Central memory CD8-positive, alpha-beta T cell (primary cell): ENCODE results near the gene MFSD6.
"Not testable (repeated sequence)": the region's sequence is repeated elsewhere in the genome, so short reads cannot be mapped to it uniquely, and the experiment has no call there.

Experiments
- ATAC-seq: fragments of 150-1000 bp; cut with Tn5 transposase; replicated peaks from 2 replicates; pipeline ENCODE4 v1.10.0; 2022; ENCODE audit warnings: mild to moderate bottlenecking, moderate FRiP score, moderate number of reproducible peaks; ENCODE audit not compliant: poor library complexity, severe bottlenecking; ENCODE audit errors: extremely low read depth
- DNase-seq, 2 donors: peaks; one replicate each; pipeline ENCODE4 v3.0.0; 2021; ENCODE audit warnings: low spot score in 2 of 2
- H3K27ac Mint-ChIP-seq: one replicate; pipeline ENCODE4 v1.8.0; 2022; ENCODE audit warnings: low read depth, mild to moderate bottlenecking, moderate library complexity, mixed read lengths
- H3K27me3 Mint-ChIP-seq: one replicate; pipeline ENCODE4 v1.8.0; 2022; ENCODE audit warnings: mixed read lengths
- H3K36me3 Mint-ChIP-seq: one replicate; pipeline ENCODE4 v1.8.0; 2022; ENCODE audit warnings: mild to moderate bottlenecking, moderate library complexity, mixed read lengths; ENCODE audit not compliant: insufficient read depth
- H3K4me1 Mint-ChIP-seq: one replicate; pipeline ENCODE4 v1.8.0; 2022; ENCODE audit warnings: mixed read lengths
- H3K4me3 Mint-ChIP-seq: one replicate; pipeline ENCODE4 v1.8.0; 2022; ENCODE audit warnings: mild to moderate bottlenecking, moderate library complexity, mixed read lengths
- H3K9me3 Mint-ChIP-seq: one replicate; pipeline ENCODE4 v1.8.0; 2022; ENCODE audit warnings: mixed read lengths

MFSD6 gene

GRCh38 chr2:190505696-190506095, 97.5 kb downstream of the MFSD6 start:
- Mint-ChIP-seq H3K4me1 (peaks cover 21% of the 10 kb centered on the region), H3K27ac (no peak overlapping the region), H3K36me3 (peaks cover 33% of the 10 kb centered on the region), H3K9me3 (no peaks in the 10 kb centered on the region), H3K27me3 (no peaks in the 10 kb centered on the region), H3K4me3 (no peak overlapping the region)
- DNase-seq, result no peak
- ATAC-seq, result no peak

GRCh38 chr2:190506666-190507065, 98.5 kb downstream of the MFSD6 start:
- DNase-seq (no peak), ATAC-seq (no peak)
- Mint-ChIP-seq H3K36me3 (peaks cover 32% of the 10 kb centered on the region), H3K4me3 (no peak overlapping the region), H3K27me3 (no peaks in the 10 kb centered on the region), H3K27ac (peak overlapping the region; percentile 67), H3K9me3 (no peaks in the 10 kb centered on the region), H3K4me1 (peaks cover 15% of the 10 kb centered on the region)

DNA sequence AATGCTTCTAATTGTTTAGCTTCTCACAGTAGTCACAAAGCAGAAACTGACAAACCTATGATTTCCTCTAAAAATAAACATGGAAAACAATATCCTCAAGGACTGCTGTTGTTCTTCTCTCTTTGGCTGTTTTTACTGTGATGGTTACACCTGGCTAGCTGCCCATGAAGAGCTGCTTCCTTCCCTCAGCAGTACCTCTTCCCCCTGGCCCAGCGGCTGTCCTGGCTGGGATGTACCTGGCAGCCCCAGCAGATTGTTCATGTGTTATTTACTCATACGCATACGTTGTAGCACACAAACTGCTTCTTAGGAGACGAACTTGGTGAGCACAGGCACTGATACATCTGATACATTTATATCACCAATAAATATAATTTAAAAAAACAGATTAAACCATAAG, 99.0 kb downstream of the MFSD6 start:
- DNase-seq, result no peak
- H3K4me3 Mint-ChIP-seq, result no peak overlapping the region
- H3K27me3 Mint-ChIP-seq, result no peaks in the 10 kb centered on the region
- peaks cover 31% of the 10 kb centered on the region for H3K36me3 Mint-ChIP-seq
- H3K27ac Mint-ChIP-seq, result peak overlapping the region; percentile 67
- ATAC-seq, result no peak
- peaks cover 15% of the 10 kb centered on the region for H3K4me1 Mint-ChIP-seq
- no peaks in the 10 kb centered on the region for H3K9me3 Mint-ChIP-seq

GRCh38 chr2:190509895-190510294, 101.7 kb downstream of the MFSD6 start:
- not testable (repeated sequence) for H3K27me3 Mint-ChIP-seq, H3K9me3 Mint-ChIP-seq, DNase-seq, H3K4me3 Mint-ChIP-seq, ATAC-seq, H3K4me1 Mint-ChIP-seq
- H3K36me3 Mint-ChIP-seq, result peaks cover 24% of the 10 kb centered on the region
- peak overlapping the region; percentile 32 for H3K27ac Mint-ChIP-seq

DNA sequence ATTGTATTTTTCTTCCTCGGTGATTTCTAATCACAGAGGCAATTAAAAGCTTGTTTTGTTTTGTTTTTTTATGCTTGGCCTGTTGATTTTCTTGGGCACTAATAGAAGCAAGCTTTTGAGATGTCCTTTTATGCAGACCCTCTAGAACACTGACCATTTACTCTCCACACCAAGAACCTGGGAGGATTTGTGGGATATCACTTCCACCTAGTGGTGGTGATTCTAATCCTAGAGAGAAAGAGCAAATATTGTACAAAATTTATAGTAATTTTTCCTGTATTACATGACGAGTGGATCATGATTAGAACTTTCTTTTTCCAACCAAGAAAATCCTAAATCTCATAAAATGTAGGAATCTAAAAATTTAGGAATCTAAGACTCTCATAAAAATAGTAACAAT, 102.9 kb downstream of the MFSD6 start:
- Mint-ChIP-seq H3K36me3 (peaks cover 26% of the 10 kb centered on the region), H3K27me3 (no peaks in the 10 kb centered on the region), H3K4me1 (peaks cover 19% of the 10 kb centered on the region), H3K9me3 (no peaks in the 10 kb centered on the region), H3K27ac (peak overlapping the region; percentile 32), H3K4me3 (no peak overlapping the region)
- DNase-seq (no peak), ATAC-seq (no peak)

DNA sequence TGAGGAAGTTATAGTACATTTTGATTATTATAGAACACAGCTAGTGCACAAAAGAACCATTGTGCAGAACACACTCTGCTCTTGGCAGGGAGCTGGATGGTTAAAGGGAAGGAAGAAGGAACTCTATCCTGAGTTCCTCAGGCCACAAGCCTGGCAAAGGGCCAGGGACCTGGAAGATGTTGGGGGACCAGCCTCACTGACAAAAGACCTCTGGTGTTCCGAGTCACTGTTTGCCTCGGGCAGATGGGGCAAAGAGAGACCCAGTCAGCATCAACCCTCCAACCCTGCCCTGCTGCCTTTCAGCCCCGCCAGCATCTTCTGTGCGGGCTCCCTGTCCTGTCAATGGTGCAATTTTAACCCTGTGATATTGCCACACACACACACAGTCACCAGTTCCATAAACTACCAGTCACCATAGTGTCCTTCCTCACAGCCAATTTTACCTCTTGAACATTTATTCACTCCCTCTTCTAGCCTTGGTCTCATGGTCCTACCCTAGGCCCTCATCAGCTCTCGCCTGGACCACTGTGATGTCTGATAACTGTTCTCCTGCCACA, 104.5 kb downstream of the MFSD6 start:
- Mint-ChIP-seq H3K4me1 (peaks cover 16% of the 10 kb centered on the region), H3K27me3 (no peaks in the 10 kb centered on the region), H3K4me3 (no peak overlapping the region), H3K27ac (peak overlapping the region; percentile 18), H3K36me3 (peaks cover 20% of the 10 kb centered on the region), H3K9me3 (no peaks in the 10 kb centered on the region)
- DNase-seq, result no peak
- no peak for ATAC-seq

DNA sequence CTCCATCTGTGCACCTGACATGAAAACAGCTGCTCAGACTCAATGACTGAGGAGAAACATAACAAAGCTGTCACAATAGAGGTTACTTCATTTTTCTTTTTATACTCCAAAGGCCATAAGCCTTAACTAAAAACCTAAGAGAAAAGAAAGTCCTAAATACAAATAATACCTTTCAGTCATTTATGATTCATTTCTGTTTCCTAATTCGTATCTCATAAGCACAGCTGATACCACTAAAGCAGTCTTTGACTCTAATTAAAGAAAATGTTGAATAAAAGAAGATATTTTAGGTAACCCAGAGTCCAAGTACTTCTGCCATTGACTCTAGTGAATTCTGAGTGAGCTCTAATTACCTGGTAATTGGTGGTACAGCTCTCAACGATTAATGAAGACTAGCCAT, 105.7 kb downstream of the MFSD6 start:
- no peaks in the 10 kb centered on the region for H3K9me3 Mint-ChIP-seq
- no peak for DNase-seq
- ATAC-seq, result no peak
- H3K4me3 Mint-ChIP-seq, result no peak overlapping the region
- H3K4me1 Mint-ChIP-seq, result peaks cover 16% of the 10 kb centered on the region
- H3K36me3 Mint-ChIP-seq, result peaks cover 20% of the 10 kb centered on the region
- H3K27ac Mint-ChIP-seq, result peak overlapping the region; percentile 18
- no peaks in the 10 kb centered on the region for H3K27me3 Mint-ChIP-seq

GRCh38 chr2:190514676-190515075, 106.5 kb downstream of the MFSD6 start:
- H3K4me1 Mint-ChIP-seq, result peaks cover 16% of the 10 kb centered on the region
- no peak overlapping the region for H3K4me3 Mint-ChIP-seq
- ATAC-seq (no peak), DNase-seq (no peak)
- H3K27ac Mint-ChIP-seq, result peak overlapping the region; percentile 46
- no peaks in the 10 kb centered on the region for H3K27me3 Mint-ChIP-seq
- H3K9me3 Mint-ChIP-seq, result no peaks in the 10 kb centered on the region
- H3K36me3 Mint-ChIP-seq, result peaks cover 18% of the 10 kb centered on the region

DNA sequence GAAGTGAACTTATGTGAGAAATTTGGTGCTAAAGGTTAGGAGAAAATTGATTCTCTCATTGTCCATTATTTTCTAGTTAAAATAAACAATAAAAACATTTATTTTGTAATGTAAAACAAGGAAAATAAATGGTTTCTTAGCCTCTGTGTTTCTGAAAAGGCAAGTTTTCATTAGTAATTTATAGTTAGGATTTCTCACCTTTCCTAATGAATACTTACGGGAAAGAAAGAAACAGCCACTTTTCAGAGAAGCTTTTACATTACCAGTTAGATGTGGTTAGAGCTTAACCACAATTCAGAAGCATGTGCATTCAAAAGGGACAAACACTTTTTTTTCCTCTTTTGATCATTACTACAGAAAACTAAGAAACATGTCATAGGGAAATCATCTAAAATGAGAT, 107.5 kb downstream of the MFSD6 start:
- peaks cover 12% of the 10 kb centered on the region for H3K36me3 Mint-ChIP-seq
- peak; percentile 65 for ATAC-seq
- no peak overlapping the region for H3K4me3 Mint-ChIP-seq
- H3K4me1 Mint-ChIP-seq, result peaks cover 23% of the 10 kb centered on the region
- no peaks in the 10 kb centered on the region for H3K9me3 Mint-ChIP-seq
- DNase-seq, result no peak
- H3K27ac Mint-ChIP-seq, result no peak overlapping the region
- H3K27me3 Mint-ChIP-seq, result no peaks in the 10 kb centered on the region

- no peak overlapping the region for H3K4me3 Mint-ChIP-seq
- H3K4me1 Mint-ChIP-seq, result peaks cover 37% of the 10 kb centered on the region
- peaks cover 11% of the 10 kb centered on the region for H3K36me3 Mint-ChIP-seq
- no peaks in the 10 kb centered on the region for H3K9me3 Mint-ChIP-seq
- ATAC-seq (no peak), DNase-seq (no peak)
- H3K27me3 Mint-ChIP-seq, result no peaks in the 10 kb centered on the region
- H3K27ac Mint-ChIP-seq, result no peak overlapping the region
Measured at GRCh38 chr2:190517468-190517867, 109.3 kb downstream of the MFSD6 start.

DNA sequence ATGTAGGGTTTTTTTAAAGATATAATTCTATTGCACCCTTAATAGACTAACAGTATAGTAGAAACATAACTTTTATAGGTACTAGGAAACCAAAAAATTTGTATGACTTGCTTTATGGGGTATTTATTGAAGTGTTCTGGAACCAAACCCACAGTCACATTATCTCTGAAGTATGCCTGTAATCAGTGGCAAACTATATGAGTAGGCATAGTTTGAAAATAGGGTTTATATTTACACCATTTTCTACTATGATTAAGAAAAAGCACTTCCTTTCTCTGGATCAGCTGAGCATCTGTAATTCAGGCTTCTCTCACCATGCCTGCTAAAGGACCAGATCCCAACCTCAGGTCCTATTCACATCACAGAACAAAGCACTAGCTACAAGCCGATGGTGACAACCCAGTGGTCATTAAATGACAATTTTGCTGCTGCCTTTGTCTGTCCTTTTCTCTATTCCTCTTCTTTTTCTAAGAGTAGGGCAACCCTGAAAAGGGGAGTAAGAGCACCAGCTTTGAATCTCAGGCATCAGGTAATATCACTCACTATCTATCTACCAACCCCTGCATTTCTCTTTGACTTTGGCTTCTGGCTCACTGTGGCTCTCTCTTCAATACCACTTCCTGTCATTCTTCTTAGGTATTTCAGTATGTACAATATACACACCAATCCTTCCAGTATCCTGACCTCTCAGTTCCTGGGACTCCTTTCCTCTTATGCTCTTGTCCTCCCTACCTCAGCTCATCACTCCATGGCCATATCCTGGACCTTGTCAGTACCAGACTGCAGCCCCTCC, 112.0 kb downstream of the MFSD6 start:
- DNase-seq, result no peak
- peak; percentile 79 for ATAC-seq
- H3K27ac Mint-ChIP-seq, result peak overlapping the region; percentile 24
- H3K27me3 Mint-ChIP-seq, result no peaks in the 10 kb centered on the region
- peaks cover 32% of the 10 kb centered on the region for H3K4me1 Mint-ChIP-seq
- no peak overlapping the region for H3K4me3 Mint-ChIP-seq
- no peaks in the 10 kb centered on the region for H3K9me3 Mint-ChIP-seq
- peaks cover 7% of the 10 kb centered on the region for H3K36me3 Mint-ChIP-seq

DNA sequence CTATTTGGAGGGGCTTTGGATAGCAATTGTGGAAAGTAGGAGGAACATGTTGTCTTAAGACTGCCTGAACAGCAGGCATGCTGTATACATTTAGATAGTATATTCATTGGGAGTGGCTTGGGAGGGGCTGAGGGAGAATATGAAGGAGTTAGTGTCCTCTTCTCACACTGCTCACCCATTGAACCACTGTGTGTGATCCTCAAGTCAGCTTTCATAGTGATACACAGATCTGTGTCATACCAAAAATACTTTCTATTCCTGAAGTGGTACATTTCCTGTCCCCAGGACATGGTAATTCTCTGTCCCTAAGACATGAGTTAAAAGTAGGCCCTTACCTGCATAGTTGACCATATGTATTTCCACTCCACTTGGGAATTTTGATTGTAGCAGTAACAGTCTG, 116.8 kb downstream of the MFSD6 start:
- no peaks in the 10 kb centered on the region for H3K9me3 Mint-ChIP-seq
- DNase-seq, result no peak
- peaks cover 4% of the 10 kb centered on the region for H3K36me3 Mint-ChIP-seq
- H3K4me1 Mint-ChIP-seq, result peaks cover 51% of the 10 kb centered on the region
- H3K4me3 Mint-ChIP-seq, result no peak overlapping the region
- ATAC-seq, result no peak
- no peaks in the 10 kb centered on the region for H3K27me3 Mint-ChIP-seq
- no peak overlapping the region for H3K27ac Mint-ChIP-seq

GRCh38 chr2:190526105-190526750, 118.1 kb downstream of the MFSD6 start:
- H3K27ac Mint-ChIP-seq, result no peak overlapping the region
- H3K36me3 Mint-ChIP-seq, result peaks cover 1% of the 10 kb centered on the region
- H3K9me3 Mint-ChIP-seq, result no peaks in the 10 kb centered on the region
- ATAC-seq, result no peak
- no peak overlapping the region for H3K4me3 Mint-ChIP-seq
- H3K4me1 Mint-ChIP-seq, result peaks cover 39% of the 10 kb centered on the region
- no peak for DNase-seq
- no peaks in the 10 kb centered on the region for H3K27me3 Mint-ChIP-seq
